DND-41 (cell line): ENCODE data around the gene THOC6.

Experiments
- ATAC-seq: fragments of 200-7000 bp; cut with Tn5 transposase; 3 replicates; pipeline ENCODE4 v1.9.1; 2021; ENCODE audit warnings: low read depth; ENCODE audit not compliant: insufficient read depth
- DNase-seq: peaks from one replicate; pipeline ENCODE4 v3.0.0-alpha.2; 2020
- H2AFZ ChIP-seq: 2 replicates; pipeline ENCODE4 v1.6.0; 2012; ENCODE audit warnings: low read depth, low read length
- H3K27ac ChIP-seq: 2 replicates; pipeline ENCODE4 v1.5.1; 2012; ENCODE audit warnings: low read length, inconsistent platforms
- H3K27me3 ChIP-seq: fragments of 200-600 bp; sonication (generic); 2 replicates; pipeline ENCODE4 v1.6.0; 2012; ENCODE audit warnings: low read length, mild to moderate bottlenecking, inconsistent platforms; ENCODE audit not compliant: insufficient read depth, poor library complexity
- H3K36me3 ChIP-seq: 2 replicates; pipeline ENCODE4 v1.5.1; 2012; ENCODE audit warnings: low read length, inconsistent platforms; ENCODE audit not compliant: insufficient read depth
- H3K4me1 ChIP-seq: 2 replicates; pipeline ENCODE4 v1.5.1; 2012; ENCODE audit warnings: mild to moderate bottlenecking, low read length; ENCODE audit not compliant: insufficient read depth
- H3K4me2 ChIP-seq: 2 replicates; pipeline ENCODE4 v1.6.0; 2012; ENCODE audit warnings: mild to moderate bottlenecking, moderate library complexity, low read length, inconsistent platforms; ENCODE audit not compliant: insufficient read depth
- H3K4me3 ChIP-seq, 2 experiments: fragments of 200-600 bp in 1 of 2; shearing (Covaris generic) in 1 of 2; 2 replicates each; pipeline ENCODE4 v1.5.1; 2012 to 2016; ENCODE audit warnings: inconsistent platforms in 2 of 2, low read length in 2 of 2, mild to moderate bottlenecking in 2 of 2, low read depth in 1 of 2, moderate library complexity in 1 of 2
- H3K79me2 ChIP-seq: 2 replicates; pipeline ENCODE4 v1.6.0; 2012; ENCODE audit warnings: low read length, inconsistent platforms; ENCODE audit not compliant: insufficient read depth
- H3K9ac ChIP-seq: 2 replicates; pipeline ENCODE4 v1.6.0; 2012; ENCODE audit warnings: low read depth, mild to moderate bottlenecking, inconsistent platforms, low read length, moderate library complexity
- H3K9me3 ChIP-seq: 2 replicates; pipeline ENCODE4 v1.5.1; 2012; ENCODE audit warnings: low read length, moderate library complexity, mild to moderate bottlenecking, inconsistent platforms; ENCODE audit not compliant: insufficient read depth, severe bottlenecking
- H4K20me1 ChIP-seq: 2 replicates; pipeline ENCODE4 v1.6.0; 2012; ENCODE audit warnings: low read length; ENCODE audit not compliant: insufficient read depth
- EZH2 ChIP-seq: IDR thresholded peaks from 3 replicates; pipeline ENCODE4 v1.6.1; 2012; ENCODE audit warnings: borderline replicate concordance, low read depth, mild to moderate bottlenecking, moderate library complexity, low read length, inconsistent platforms; ENCODE audit not compliant: severe bottlenecking
- TF ChIP-seq, protein P1 (sequence below): IDR thresholded peaks from 2 replicates; pipeline ENCODE4 v1.5.1; 2012; ENCODE audit warnings: borderline replicate concordance, low read length, moderate library complexity, mild to moderate bottlenecking; ENCODE audit not compliant: poor library complexity, severe bottlenecking; ENCODE audit errors: extremely low read depth

THOC6 gene

GRCh38 chr16:2979669-2980226 lies 44.1 kb upstream of the THOC6 start:
- DNase-seq (peak; percentile 70), ATAC-seq (peak; percentile 46)
- peaks cover 63% of the 10 kb centered on the region for H3K79me2 ChIP-seq
- H2AFZ ChIP-seq = peak overlapping the region; percentile 83
- peaks cover 40% of the 10 kb centered on the region for H4K20me1 ChIP-seq
- peaks cover 47% of the 10 kb centered on the region for H3K36me3 ChIP-seq
- H3K4me3 ChIP-seq = peak overlapping the region; percentile 77 to 82
- no peak for TF ChIP-seq EZH2
- TF ChIP-seq, protein P1, sequence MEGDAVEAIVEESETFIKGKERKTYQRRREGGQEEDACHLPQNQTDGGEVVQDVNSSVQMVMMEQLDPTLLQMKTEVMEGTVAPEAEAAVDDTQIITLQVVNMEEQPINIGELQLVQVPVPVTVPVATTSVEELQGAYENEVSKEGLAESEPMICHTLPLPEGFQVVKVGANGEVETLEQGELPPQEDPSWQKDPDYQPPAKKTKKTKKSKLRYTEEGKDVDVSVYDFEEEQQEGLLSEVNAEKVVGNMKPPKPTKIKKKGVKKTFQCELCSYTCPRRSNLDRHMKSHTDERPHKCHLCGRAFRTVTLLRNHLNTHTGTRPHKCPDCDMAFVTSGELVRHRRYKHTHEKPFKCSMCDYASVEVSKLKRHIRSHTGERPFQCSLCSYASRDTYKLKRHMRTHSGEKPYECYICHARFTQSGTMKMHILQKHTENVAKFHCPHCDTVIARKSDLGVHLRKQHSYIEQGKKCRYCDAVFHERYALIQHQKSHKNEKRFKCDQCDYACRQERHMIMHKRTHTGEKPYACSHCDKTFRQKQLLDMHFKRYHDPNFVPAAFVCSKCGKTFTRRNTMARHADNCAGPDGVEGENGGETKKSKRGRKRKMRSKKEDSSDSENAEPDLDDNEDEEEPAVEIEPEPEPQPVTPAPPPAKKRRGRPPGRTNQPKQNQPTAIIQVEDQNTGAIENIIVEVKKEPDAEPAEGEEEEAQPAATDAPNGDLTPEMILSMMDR = no peak
- peaks cover 67% of the 10 kb centered on the region for H3K4me1 ChIP-seq
- H3K4me2 ChIP-seq = peak overlapping the region; percentile 84
- H3K27ac ChIP-seq = peak overlapping the region; percentile 100
- no peaks in the 10 kb centered on the region for H3K27me3 ChIP-seq
- H3K9me3 ChIP-seq = no peaks in the 10 kb centered on the region
- H3K9ac ChIP-seq = peak overlapping the region; percentile 100

DNA sequence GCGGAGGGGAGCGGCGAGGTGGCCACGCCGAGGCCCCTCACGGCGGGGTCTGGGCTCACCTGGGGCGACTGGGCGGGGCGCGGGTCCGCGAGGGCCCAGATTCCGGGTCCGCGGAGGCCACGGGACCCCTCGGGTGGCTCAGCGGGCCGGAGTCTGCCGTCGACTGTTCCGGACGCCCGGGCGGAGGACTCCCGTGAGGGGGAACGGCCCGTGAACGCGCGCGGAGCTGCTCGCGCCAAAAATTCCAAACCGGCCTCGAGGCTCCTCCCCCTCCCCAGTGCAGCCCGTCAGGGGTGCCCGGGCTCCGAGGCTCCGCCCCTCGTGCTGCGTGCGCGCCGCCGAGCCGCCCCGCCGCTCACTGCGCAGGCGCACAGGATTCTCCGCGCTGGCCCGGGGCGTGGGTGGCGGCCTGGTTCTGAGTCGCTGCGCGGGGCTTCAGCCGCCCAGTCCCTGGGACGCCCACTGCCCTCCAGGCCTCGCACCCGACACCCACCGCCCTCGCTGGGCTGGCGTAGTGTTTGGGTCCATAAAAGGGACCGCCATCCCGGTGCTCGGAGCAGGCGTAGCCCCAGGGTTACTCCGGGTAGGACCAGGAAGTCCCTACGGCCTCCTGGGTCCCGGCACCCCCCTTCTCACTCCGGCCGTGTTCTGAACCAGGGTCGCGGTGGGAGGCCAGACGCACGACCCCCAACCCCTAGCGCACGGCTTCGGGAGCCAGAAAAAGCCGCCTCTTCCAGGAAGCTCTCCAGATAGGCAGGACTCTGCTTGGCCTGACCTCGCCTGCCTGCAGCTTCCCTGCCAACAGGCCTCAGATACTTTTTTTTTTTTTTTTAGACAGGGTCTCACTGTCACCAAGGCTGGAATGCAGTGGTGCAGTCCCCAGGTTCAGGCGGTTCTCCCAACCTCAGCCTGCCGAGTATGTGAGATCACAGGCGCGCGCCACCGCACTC lies 43.3 kb upstream of the THOC6 start, which contains the start of gene PKMYT1:
Gene PKMYT1, minus strand, starts transcription at position 220 of the 950 bp plus-strand sequence. CDS start 789 bp downstream, outside the sequence.
- Histone ChIP-seq H3K27ac (peak within 1 kb of the TSS; percentile 100), H2AFZ (peak within 1 kb of the TSS; percentile 96), H3K9ac (peak within 1 kb of the TSS; percentile 100), H3K4me1 (peaks cover 63% of the 10 kb centered on the region), H3K27me3 (no peaks in the 10 kb centered on the region), H4K20me1 (peaks cover 33% of the 10 kb centered on the region), H3K36me3 (peaks cover 40% of the 10 kb centered on the region), H3K9me3 (no peaks in the 10 kb centered on the region), H3K79me2 (peaks cover 57% of the 10 kb centered on the region), H3K4me3 (peak within 1 kb of the TSS; percentile 77 to 82), H3K4me2 (peak within 1 kb of the TSS; percentile 84)
- DNase-seq = peak; percentile 95
- ATAC-seq = peak; percentile 78
- TF ChIP-seq, protein P1 = no peak
- no peak for TF ChIP-seq EZH2

DNA sequence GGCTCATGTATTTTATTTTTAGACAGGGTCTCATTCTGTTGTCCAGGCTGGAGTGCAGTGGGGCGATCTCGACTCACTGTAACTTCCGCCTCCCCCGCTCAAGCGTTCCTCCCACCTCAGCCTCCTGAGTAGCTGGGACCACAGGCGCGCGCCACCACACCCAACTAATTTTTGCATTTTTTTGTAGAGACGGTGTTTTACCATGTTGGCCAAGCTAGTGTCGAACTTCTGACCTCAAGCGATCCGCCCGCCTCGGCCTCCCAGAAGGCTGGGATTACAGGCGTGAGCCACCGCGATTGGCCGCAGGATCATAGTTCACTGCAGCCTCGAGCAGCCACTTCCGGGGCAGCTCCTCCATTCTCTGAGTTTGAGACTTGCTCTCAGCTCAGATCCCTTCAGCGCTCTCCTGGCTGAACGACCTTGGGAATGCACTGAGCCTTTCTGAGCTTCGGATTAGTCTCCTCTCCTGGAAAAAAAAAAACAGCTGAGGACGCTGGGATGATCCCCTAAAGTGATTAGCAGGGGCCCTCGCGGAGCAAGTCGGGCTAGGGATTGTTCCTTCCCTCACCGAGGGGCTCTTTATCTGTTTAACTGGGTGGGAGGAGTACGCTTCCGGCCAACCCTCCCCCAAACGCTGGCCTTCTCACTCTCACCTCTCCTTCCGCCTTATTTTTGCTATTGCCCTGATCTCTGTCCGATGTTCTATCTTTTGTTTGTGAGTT lies 42.5 kb upstream of the THOC6 start:
- H3K4me2 ChIP-seq = peak overlapping the region; percentile 84
- DNase-seq (peak; percentile 23), ATAC-seq (no peak)
- H3K9ac ChIP-seq = peak overlapping the region; percentile 100
- H4K20me1 ChIP-seq = peaks cover 25% of the 10 kb centered on the region
- TF ChIP-seq, protein P1 = no peak
- peak overlapping the region; percentile 96; the same call in 1 of the 2 replicates for H2AFZ ChIP-seq
- peaks cover 31% of the 10 kb centered on the region for H3K36me3 ChIP-seq
- H3K9me3 ChIP-seq = no peaks in the 10 kb centered on the region
- H3K79me2 ChIP-seq = peaks cover 49% of the 10 kb centered on the region
- peak overlapping the region; percentile 100 for H3K27ac ChIP-seq
- peaks cover 58% of the 10 kb centered on the region for H3K4me1 ChIP-seq
- no peaks in the 10 kb centered on the region for H3K27me3 ChIP-seq
- H3K4me3 ChIP-seq = peak overlapping the region; percentile 77 to 82
